ENCODE measurements around the gene MYL11. TPM values are rescaled to one million over a fixed set of nuclear protein-coding genes. Genes with fewer than 3 reads are reported as not detected.

The MYL11 gene
- total RNA-seq, 1 experiment from 2014 or later, result not detected

- POLR2A ChIA-PET, result no interaction called here
- BruUV-seq (replicated peaks), result no TSS peak
- CTCF ChIA-PET, result interaction anchor here (1.1 kb wide), 1 partner anchor 42 kb away, joined by 3 read pairs; no protein-coding TSS in a partner anchor
- Histone ChIP-seq H3K4me3 (ENCODE audit: low read depth in 2 of 2, low read length in 2 of 2) (peak overlapping the region; percentile 98 to 99), H3K4me1 (ENCODE audit: control insufficient read depth, insufficient read depth, low read length) (peaks cover 49% of the 10 kb centered on the region), H3K27me3 (ENCODE audit: control insufficient read depth, insufficient read depth, low read length) (no peaks in the 10 kb centered on the region), H3K9me3 (ENCODE audit: control insufficient read depth, insufficient read depth, low read depth, low read length) (no peaks in the 10 kb centered on the region), H3K27ac (ENCODE audit: low read length) (peak overlapping the region; percentile 99), H3K36me3 (ENCODE audit: control insufficient read depth, insufficient read depth, low read length) (peaks cover 5% of the 10 kb centered on the region)
- TF ChIP-seq POLR2AphosphoS5 (IDR thresholded peaks at IDR 0.05; ENCODE audit: low read depth, low read length), result no peak
- TF ChIP-seq, protein P1, sequence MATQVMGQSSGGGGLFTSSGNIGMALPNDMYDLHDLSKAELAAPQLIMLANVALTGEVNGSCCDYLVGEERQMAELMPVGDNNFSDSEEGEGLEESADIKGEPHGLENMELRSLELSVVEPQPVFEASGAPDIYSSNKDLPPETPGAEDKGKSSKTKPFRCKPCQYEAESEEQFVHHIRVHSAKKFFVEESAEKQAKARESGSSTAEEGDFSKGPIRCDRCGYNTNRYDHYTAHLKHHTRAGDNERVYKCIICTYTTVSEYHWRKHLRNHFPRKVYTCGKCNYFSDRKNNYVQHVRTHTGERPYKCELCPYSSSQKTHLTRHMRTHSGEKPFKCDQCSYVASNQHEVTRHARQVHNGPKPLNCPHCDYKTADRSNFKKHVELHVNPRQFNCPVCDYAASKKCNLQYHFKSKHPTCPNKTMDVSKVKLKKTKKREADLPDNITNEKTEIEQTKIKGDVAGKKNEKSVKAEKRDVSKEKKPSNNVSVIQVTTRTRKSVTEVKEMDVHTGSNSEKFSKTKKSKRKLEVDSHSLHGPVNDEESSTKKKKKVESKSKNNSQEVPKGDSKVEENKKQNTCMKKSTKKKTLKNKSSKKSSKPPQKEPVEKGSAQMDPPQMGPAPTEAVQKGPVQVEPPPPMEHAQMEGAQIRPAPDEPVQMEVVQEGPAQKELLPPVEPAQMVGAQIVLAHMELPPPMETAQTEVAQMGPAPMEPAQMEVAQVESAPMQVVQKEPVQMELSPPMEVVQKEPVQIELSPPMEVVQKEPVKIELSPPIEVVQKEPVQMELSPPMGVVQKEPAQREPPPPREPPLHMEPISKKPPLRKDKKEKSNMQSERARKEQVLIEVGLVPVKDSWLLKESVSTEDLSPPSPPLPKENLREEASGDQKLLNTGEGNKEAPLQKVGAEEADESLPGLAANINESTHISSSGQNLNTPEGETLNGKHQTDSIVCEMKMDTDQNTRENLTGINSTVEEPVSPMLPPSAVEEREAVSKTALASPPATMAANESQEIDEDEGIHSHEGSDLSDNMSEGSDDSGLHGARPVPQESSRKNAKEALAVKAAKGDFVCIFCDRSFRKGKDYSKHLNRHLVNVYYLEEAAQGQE (IDR thresholded peaks at IDR 0.05; ENCODE audit: insufficient read depth in 1 of 2, low read depth in 2 of 2, low read length in 1 of 2), result no peak
- TF ChIP-seq TCF7L2 (IDR thresholded peaks at IDR 0.05; ENCODE audit: low read depth, low read length), result no peak
- no peak for TF ChIP-seq CTCF (IDR thresholded peaks at IDR 0.05)
- TF ChIP-seq SIN3A (IDR thresholded peaks at IDR 0.05; ENCODE audit: borderline replicate concordance, insufficient read depth, low read depth, low read length), result no peak
- intact Hi-C loops (cut with micrococcal nuclease; ENCODE audit: unreplicated experiment), result no loop called here
- DNase-seq (ENCODE audit: low read depth, low spot score), result no peak
- in situ Hi-C loops (cut with HindIII; ENCODE audit: low pct_unique_long_range_greater_than_20kb, low sequenced_read_pairs), result no loop called here
- no peak for ATAC-seq
Observed at GRCh38 chr16:30353438-30354129, 21.0 kb upstream of the MYL11 start.

DNA sequence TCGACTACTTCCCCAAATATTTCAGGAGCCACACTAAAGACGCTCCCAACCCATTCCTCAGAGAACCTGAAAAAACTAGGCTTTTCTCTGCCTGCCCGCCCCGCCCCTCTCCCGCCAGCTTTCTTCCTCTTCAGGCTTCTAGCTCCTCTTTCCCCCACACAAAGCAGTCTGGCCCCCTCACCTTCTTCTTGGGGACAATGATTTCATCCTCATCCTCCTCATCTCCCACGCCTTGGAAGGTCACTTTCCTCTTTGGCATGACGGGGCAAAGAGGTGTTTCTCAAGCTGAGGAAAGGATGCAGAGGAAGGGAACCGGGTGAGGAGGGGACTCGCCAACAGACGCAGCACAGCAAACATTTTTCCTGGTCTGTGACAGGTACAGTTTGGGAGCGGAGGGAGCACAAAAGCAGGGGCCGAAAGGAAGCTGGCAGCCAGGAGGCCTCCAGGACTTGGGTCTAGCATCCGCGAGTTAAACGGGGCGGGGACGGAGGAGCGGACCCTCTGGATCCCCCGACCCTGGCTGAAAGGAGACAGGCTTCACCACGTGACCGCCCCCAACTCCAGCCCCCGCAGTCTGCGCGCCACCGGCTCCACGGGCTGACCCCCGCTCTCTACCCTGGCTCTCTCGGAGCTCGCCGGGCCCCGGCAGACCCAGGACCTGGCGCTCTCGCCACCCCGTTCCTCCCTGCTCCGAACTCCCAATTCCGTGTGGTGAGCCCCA is 20.0 kb upstream of the MYL11 start:
- CTCF ChIA-PET, result interaction anchor here (1.1 kb wide), 1 partner anchor 41 kb away, joined by 3 read pairs; no protein-coding TSS in a partner anchor
- POLR2A ChIA-PET, result interaction anchor here (0.6 to 1.5 kb wide), 2 partner anchors 16 to 20 kb away, joined by 4 to 7 read pairs; no protein-coding TSS in a partner anchor
- peaks cover 49% of the 10 kb centered on the region for H3K4me1 ChIP-seq (ENCODE audit: control insufficient read depth, insufficient read depth, low read length)
- no peak for TF ChIP-seq SIN3A (IDR thresholded peaks at IDR 0.05; ENCODE audit: borderline replicate concordance, insufficient read depth, low read depth, low read length)
- TF ChIP-seq POLR2AphosphoS5 (IDR thresholded peaks at IDR 0.05; ENCODE audit: low read depth, low read length), result no peak
- no peak for TF ChIP-seq TCF7L2 (IDR thresholded peaks at IDR 0.05; ENCODE audit: low read depth, low read length)
- no peak for TF ChIP-seq CTCF (IDR thresholded peaks at IDR 0.05)
- TF ChIP-seq, protein P1 (IDR thresholded peaks at IDR 0.05; ENCODE audit: insufficient read depth in 1 of 2, low read depth in 2 of 2, low read length in 1 of 2), result no peak
- H3K27me3 ChIP-seq (ENCODE audit: control insufficient read depth, insufficient read depth, low read length), result no peaks in the 10 kb centered on the region
- H3K4me3 ChIP-seq (ENCODE audit: low read depth in 2 of 2, low read length in 2 of 2), result peak overlapping the region; percentile 98 to 99
- H3K9me3 ChIP-seq (ENCODE audit: control insufficient read depth, insufficient read depth, low read depth, low read length), result no peaks in the 10 kb centered on the region
- peak overlapping the region; percentile 99 for H3K27ac ChIP-seq (ENCODE audit: low read length)
- intact Hi-C loops (cut with micrococcal nuclease; ENCODE audit: unreplicated experiment), result no loop called here
- in situ Hi-C loops (cut with HindIII; ENCODE audit: low pct_unique_long_range_greater_than_20kb, low sequenced_read_pairs), result no loop called here
- DNase-seq (ENCODE audit: low read depth, low spot score) (no peak), ATAC-seq (peak; percentile 18; the same call in 1 of the 2 replicates)
- no TSS peak for BruUV-seq (replicated peaks)
- peaks cover 5% of the 10 kb centered on the region for H3K36me3 ChIP-seq (ENCODE audit: control insufficient read depth, insufficient read depth, low read length)
